Stimulated activated CD4-positive, alpha-beta T cell treated with anti-CD3 and anti-CD28 coated beads, Interleukin-4, amount 100 ng/mL, for 48 hours (primary cell): Measurements from ENCODE around the gene ELMOD1.

Experiments
- DNase-seq, 2 donors: peaks; one replicate each; pipeline ENCODE4 v3.0.0-alpha.2; 2020; ENCODE audit warnings: low read depth in 2 of 2

ELMOD1 gene

GRCh38 chr11:107646783-107647182, 55.8 kb downstream of the ELMOD1 start:
- DNase-seq, result no peak

DNA sequence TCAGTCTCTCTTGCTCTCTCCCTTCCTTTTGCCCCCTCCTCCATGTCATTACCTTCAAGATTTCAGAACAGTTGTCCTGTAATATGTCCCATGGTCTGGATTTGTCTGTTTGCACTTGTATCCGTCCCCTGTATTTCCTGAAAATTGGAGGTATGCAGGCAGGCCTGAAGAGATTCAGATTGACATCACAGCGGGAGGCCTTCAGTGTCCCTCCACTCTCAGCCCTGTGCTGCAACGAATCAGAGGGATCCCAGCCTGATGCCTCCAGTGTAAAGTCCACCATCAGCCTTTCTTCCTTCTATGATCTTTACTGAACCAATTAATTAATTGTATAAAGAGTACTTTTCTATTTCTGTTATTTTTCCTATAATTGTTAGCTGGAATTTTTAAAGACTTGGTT, 57.3 kb downstream of the ELMOD1 start:
- DNase-seq, result no peak

- DNase-seq, result no peak
Measured at GRCh38 chr11:107651672-107652071, 60.7 kb downstream of the ELMOD1 start.

GRCh38 chr11:107653076-107653475, 62.1 kb downstream of the ELMOD1 start:
- DNase-seq, result no peak

- no peak for DNase-seq
Measured at GRCh38 chr11:107655602-107656001, 64.7 kb downstream of the ELMOD1 start.

DNA sequence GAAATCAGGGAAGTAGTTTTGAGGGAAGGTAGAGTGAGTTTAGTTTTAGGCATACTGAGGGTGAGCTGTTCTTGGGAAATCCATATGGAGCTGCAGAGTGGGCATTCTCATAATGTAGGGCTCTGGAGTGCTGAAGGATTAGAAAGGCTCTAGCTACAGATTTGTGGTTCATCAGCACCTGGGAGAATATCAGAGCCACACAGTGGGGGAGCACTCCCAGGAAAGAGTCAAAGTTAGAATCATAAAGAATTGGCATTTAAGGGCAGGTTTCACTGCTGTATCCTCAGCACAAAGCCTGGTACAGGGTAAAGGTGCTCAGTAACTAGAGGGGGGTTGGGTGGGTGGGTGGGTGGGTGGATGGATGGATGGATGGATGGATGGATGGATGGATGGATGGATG, 68.4 kb downstream of the ELMOD1 start:
- no peak for DNase-seq

DNA sequence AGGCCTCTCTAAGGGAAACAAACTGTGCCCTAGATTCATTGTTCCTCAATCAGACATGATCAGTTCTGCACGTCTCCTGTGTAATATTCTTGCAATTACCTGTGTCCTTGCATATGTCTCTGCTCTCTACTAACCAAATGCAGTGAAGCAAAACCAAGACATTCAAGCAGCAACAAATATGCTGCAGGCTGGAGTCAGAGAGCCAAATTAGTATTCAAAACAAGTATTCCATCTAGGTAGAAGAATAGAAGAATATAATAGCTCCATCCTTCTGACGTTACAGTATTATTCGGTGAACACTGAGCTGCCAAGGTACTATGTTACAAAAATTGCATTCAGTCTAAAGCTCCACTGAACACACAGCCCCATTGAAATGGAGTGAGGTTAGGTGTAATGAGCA, 69.1 kb downstream of the ELMOD1 start:
- DNase-seq, result no peak

DNA sequence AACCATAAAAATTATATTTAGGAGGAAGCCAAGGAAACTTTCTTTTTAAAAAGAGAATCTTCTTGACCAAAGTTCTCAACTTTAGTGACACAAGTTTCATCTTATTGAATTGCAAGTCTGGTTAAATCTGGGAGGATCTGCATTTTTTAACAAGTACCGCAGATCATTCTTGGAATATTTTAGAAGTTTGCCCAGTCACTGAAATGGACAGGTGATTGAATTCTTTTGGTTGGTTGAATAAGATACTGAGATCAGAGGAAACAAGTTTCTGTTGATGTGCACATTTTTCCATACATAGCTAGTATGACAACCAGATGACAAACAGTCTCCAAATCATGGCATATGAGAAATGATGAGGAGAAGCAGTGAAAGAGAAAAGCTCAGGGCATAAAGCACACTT, 70.7 kb downstream of the ELMOD1 start:
- no peak for DNase-seq

DNA sequence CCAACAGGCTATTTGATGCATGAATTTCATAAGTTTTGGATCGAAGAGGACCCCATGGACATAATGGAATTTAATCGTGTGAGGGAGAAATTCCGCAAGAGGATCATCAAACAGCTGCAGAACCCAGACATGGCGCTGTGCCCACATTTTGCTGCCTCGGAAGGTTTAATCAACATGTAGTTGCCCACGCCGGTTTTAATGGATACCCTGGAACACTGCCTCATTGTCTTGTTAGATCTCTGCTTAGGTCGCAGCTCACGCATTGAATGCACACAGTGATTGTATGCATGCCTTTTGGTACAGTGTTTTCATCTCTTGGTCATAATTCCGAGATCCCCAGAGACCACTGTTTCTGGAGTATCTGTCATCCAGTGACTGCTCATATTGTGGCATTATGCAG, 74.1 kb downstream of the ELMOD1 start:
- DNase-seq, result no peak

DNA sequence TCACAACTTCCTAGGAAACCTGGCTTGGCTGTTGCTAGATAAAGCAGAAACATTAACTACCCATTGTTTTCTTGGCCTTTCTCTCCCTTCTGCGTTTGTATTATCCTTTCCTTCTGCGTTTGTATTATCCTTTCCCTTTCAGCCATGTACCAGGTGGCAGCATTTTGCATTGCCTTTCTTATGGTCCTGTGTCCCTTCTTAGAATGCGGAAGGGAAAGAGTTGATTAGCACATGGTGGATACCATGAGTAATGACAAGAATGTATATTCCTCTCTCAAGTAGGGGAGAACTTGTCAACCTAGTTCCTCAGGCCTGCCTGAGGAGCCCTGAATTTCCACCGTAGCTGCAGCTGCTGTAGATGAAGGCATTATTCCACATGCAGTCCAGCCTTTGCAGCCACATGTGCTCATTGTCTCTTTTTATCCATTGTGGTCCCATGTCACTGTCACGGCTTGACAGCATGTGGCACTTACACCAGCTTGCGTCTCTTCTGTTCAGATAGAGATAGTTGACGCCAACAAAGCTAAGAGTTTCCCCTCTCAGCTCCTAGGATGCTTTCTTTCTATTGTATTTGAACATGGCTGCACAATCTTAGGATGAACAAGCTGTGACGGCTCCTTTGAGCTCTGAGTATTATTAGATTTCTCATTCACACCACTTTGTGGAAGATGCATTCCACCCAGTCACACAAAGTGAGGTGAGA, 76.1 kb downstream of the ELMOD1 start:
- no peak for DNase-seq

GRCh38 chr11:107669191-107669740, 78.3 kb downstream of the ELMOD1 start:
- DNase-seq, result no peak

GRCh38 chr11:107669893-107670601, 79.1 kb downstream of the ELMOD1 start:
- no peak for DNase-seq

DNA sequence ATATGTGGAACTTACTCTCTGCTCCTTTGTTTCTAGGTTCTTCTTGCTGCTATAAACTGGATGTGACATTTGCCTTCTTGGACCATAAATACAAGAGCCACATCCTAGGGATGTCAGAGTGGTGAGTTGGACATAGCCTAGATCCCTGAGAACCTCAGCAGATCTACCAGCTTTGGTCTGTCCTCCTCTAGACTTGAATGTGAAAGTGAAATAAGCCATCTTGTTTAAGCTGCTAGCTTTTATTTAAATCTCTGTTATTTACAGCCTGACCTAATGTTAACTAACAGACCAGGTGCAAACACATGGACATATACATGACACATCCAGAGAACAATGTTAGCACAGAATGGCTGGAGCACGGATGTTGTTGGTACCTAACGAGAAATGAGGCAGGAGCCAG, 85.0 kb downstream of the ELMOD1 start:
- DNase-seq, result no peak

DNA sequence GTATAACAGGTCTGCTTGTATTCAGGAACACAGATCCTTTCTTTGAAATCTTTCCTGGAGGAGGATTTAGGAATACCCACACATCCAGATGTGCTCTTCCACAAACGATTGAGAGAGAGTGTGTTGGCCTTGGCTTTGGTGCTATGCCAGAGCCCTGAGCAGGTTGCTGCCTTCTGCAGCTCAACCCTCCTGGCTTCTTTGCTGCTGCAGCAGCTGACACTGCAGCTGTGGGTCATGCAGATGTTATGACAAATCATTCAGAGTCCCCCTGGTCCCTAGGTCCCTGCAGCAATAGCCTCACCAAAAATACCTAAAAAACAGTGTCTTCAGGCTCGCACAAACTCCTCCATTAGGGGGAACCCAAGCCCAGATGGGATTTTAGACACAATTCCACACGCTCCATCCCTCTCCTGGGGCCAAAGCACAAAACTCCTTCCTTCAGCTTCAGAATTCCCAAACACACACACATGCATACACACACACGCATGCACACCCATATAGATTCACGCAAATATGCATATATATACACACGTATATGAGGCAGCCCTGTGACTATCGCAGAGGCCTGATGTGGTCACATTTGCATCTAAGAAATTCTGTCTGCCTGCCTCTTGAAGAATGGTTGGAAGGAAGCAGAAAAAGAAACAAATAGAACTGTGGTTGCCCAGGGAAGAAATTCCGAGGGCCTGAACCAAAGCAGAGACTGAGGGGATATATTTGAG, 85.5 kb downstream of the ELMOD1 start:
- no peak for DNase-seq

- no peak for DNase-seq
Measured at GRCh38 chr11:107677924-107678631, 87.1 kb downstream of the ELMOD1 start.

- DNase-seq, result no peak
Measured at GRCh38 chr11:107678632-107678971, 87.7 kb downstream of the ELMOD1 start.

- no peak for DNase-seq
Measured at GRCh38 chr11:107679255-107680024, 88.5 kb downstream of the ELMOD1 start.

- DNase-seq, result no peak
Measured at GRCh38 chr11:107682171-107682570, 91.2 kb downstream of the ELMOD1 start.

GRCh38 chr11:107682572-107682971, 91.6 kb downstream of the ELMOD1 start:
- DNase-seq, result no peak

DNA sequence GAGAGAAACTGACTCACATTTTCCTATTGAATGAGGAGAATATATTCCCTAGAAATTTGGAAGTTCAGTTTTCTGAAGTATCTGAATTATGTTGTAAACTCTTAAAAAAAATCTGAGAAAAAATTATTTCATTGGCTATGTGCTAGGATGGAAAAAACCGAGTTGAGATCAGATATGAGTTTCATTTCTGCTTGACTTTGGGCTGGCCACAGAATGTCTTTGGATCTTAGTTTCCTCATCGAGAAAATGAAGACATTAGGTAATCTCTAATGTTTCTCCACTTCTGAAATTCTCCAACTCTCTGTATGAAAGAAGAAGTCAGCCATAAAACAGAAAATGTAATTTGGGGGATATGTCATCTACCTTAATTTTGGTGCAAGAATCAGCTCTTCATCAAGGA, 92.1 kb downstream of the ELMOD1 start:
- no peak for DNase-seq

DNA sequence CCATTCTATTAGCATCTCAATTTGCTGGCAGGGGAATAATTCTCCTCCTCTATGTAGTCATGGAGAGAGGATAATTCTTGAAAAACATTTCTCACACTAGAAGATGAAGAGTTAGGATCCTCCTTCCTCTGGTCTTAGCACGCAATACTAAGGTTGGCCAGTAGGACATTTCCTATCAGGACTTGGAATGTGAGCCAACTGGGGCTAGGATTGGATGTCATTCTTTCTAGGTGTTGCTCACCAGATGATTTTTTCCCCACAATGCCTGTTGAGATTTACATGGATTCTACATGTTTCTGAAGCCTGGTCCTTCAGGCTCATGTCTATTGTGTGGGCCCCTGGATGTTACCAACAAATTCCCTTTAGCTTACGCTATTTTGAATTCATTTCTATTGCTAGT, 92.9 kb downstream of the ELMOD1 start:
- no peak for DNase-seq
